ENCODE measurements around the gene CNTN1. TPM values are rescaled to one million over a fixed set of nuclear protein-coding genes. Genes with fewer than 3 reads are reported as not detected.

Gene CNTN1
- total RNA-seq, 2 experiments from 2014 or later = not detected

DNA sequence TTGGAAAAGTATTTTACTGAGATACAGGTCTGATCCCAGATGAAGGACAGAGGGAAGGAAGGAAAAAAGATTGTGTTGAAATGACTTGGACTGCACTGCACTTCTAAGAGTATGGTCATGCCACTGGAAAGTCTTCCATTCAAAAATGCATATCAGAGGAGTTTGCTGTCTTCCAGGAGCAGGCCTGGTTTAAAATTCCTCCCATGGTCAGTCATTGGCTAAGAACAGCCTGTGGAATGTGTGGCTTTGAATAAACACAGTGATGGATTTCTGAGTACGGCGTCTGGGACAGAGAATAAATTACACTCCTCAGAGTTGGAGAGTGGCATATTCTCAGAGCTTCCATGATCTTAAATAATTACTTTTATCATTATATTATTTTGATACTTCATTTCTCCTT is 250.1 kb downstream of the CNTN1 start:
- no peak overlapping the region for H3K27ac Mint-ChIP-seq
- no peaks in the 10 kb centered on the region for H3K4me1 ChIP-seq (ENCODE audit: insufficient read depth, low read length)
- H3K36me3 Mint-ChIP-seq (ENCODE audit: low read depth) = no peaks in the 10 kb centered on the region
- H3K27ac ChIP-seq (ENCODE audit: low read depth in 1 of 2, low read length in 2 of 2) = no peak overlapping the region
- peaks cover 4% of the 10 kb centered on the region for H3K27me3 Mint-ChIP-seq
- H3K9me3 ChIP-seq (ENCODE audit: control insufficient read depth in 1 of 2, insufficient read depth in 1 of 2, low read length in 2 of 2) = no peaks in the 10 kb centered on the region
- no peak overlapping the region for H3K4me3 Mint-ChIP-seq
- H3K36me3 ChIP-seq (ENCODE audit: insufficient read depth, low read length) = no peaks in the 10 kb centered on the region
- no peaks in the 10 kb centered on the region for H3K4me1 Mint-ChIP-seq (ENCODE audit: low read depth)
- TF ChIP-seq, protein P1, sequence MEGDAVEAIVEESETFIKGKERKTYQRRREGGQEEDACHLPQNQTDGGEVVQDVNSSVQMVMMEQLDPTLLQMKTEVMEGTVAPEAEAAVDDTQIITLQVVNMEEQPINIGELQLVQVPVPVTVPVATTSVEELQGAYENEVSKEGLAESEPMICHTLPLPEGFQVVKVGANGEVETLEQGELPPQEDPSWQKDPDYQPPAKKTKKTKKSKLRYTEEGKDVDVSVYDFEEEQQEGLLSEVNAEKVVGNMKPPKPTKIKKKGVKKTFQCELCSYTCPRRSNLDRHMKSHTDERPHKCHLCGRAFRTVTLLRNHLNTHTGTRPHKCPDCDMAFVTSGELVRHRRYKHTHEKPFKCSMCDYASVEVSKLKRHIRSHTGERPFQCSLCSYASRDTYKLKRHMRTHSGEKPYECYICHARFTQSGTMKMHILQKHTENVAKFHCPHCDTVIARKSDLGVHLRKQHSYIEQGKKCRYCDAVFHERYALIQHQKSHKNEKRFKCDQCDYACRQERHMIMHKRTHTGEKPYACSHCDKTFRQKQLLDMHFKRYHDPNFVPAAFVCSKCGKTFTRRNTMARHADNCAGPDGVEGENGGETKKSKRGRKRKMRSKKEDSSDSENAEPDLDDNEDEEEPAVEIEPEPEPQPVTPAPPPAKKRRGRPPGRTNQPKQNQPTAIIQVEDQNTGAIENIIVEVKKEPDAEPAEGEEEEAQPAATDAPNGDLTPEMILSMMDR (IDR thresholded peaks at IDR 0.05) = no peak
- POLR2A ChIA-PET = no interaction called here
- no peak overlapping the region for H3K4me3 ChIP-seq (ENCODE audit: low read length)
- H3K9me3 Mint-ChIP-seq = no peaks in the 10 kb centered on the region
- intact Hi-C loops (cut with DNase I, micrococcal nuclease) = no loop called here
- H3K27me3 ChIP-seq (ENCODE audit: control insufficient read depth in 1 of 2, insufficient read depth in 2 of 2, low read length in 2 of 2) = peaks cover 0 to 3% of the 10 kb centered on the region in 2 experiments
- DNase-seq (no peak), ATAC-seq (ENCODE audit: poor library complexity) (no peak)
- CTCF ChIA-PET = no interaction called here

DNA sequence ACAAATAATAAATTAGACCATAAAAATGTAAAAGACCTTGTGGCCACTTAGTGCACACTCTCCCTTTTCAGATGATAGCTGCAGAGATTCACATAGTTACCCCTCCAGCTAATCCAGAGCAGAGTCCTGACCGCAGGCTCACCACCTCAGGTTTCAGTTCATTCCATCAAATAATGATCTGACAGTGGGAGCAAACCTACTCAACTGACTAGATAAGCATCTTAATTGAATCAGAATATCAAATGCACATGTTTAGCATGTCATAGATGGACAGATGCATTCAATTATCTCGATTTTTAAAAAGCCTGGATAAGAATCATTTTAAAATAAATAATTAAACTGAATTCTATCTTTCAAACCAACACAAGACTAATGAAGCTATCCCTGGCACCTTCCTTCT is 253.5 kb downstream of the CNTN1 start:
- Mint-ChIP-seq H3K27me3 (peaks cover 4% of the 10 kb centered on the region), H3K27ac (no peak overlapping the region), H3K4me3 (no peak overlapping the region), H3K36me3 (ENCODE audit: low read depth) (no peaks in the 10 kb centered on the region), H3K9me3 (no peaks in the 10 kb centered on the region), H3K4me1 (ENCODE audit: low read depth) (no peaks in the 10 kb centered on the region)
- ChIA-PET CTCF (no interaction called here), POLR2A (no interaction called here)
- no peak for ATAC-seq (ENCODE audit: poor library complexity)
- Histone ChIP-seq H3K27ac (ENCODE audit: low read depth in 1 of 2, low read length in 2 of 2) (no peak overlapping the region), H3K9me3 (ENCODE audit: control insufficient read depth in 1 of 2, insufficient read depth in 1 of 2, low read length in 2 of 2) (no peaks in the 10 kb centered on the region), H3K4me1 (ENCODE audit: insufficient read depth, low read length) (no peaks in the 10 kb centered on the region), H3K4me3 (ENCODE audit: low read length) (no peak overlapping the region), H3K27me3 (ENCODE audit: control insufficient read depth in 1 of 2, insufficient read depth in 2 of 2, low read length in 2 of 2) (peaks cover 0 to 3% of the 10 kb centered on the region in 2 experiments), H3K36me3 (ENCODE audit: insufficient read depth, low read length) (no peaks in the 10 kb centered on the region)
- intact Hi-C loops (cut with DNase I, micrococcal nuclease) = loop anchor here (2.0 to 5.0 kb wide), 3 partner anchors 1077 to 1427 kb away; no protein-coding TSS in a partner anchor
- no peak for DNase-seq
- TF ChIP-seq, protein P1 (IDR thresholded peaks at IDR 0.05) = no peak

DNA sequence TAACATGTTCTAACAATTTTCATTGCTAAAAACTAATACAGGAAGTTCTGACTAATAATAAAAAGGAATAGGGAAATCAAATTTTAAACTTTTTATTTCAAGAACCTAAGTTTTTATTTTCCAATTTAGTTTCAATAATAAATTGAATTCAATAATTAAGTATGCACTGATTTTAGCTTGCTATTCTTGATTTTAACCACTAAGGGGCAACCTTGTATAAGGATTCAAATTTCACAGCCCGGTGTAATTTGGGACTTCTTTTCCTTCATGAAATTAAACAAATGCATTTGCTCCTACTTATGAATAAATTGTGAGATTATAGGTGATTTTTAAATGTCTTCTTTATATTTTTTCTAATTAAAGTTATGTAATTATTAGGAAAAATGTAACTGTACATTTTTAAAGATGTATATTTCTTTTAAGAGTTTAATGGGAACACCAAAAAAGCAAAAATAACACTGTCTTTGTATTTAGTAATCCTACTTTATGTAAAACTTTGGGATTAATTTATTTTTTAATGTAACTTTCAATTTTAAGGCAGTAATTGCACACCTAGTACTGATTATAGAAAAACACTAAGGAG is 254.5 kb downstream of the CNTN1 start:
- ATAC-seq (ENCODE audit: poor library complexity) (no peak), DNase-seq (peak in 3 of 14 experiments; percentile 35 to 41 (median 35))
- intact Hi-C loops (cut with DNase I, micrococcal nuclease) = loop anchor here (2.0 to 5.0 kb wide), 3 partner anchors 1076 to 1426 kb away; no protein-coding TSS in a partner anchor
- H3K27me3 ChIP-seq (ENCODE audit: control insufficient read depth in 1 of 2, insufficient read depth in 2 of 2, low read length in 2 of 2) = peaks cover 0 to 3% of the 10 kb centered on the region in 2 experiments
- TF ChIP-seq, protein P1 (IDR thresholded peaks at IDR 0.05) = peak; percentile 60
- ChIA-PET POLR2A (no interaction called here), CTCF (no interaction called here)
- no peak overlapping the region for H3K27ac ChIP-seq (ENCODE audit: low read depth in 1 of 2, low read length in 2 of 2)
- H3K4me1 ChIP-seq (ENCODE audit: insufficient read depth, low read length) = no peaks in the 10 kb centered on the region
- H3K36me3 ChIP-seq (ENCODE audit: insufficient read depth, low read length) = no peaks in the 10 kb centered on the region
- H3K9me3 ChIP-seq (ENCODE audit: control insufficient read depth in 1 of 2, insufficient read depth in 1 of 2, low read length in 2 of 2) = no peaks in the 10 kb centered on the region
- H3K4me3 ChIP-seq (ENCODE audit: low read length) = no peak overlapping the region
- Mint-ChIP-seq H3K9me3 (no peaks in the 10 kb centered on the region), H3K27me3 (peaks cover 4% of the 10 kb centered on the region), H3K36me3 (ENCODE audit: low read depth) (no peaks in the 10 kb centered on the region), H3K4me3 (no peak overlapping the region), H3K27ac (no peak overlapping the region), H3K4me1 (ENCODE audit: low read depth) (no peaks in the 10 kb centered on the region)
